Measurements from ENCODE around the gene SLC27A5.
"Not testable (repeated sequence)": the region's sequence is repeated elsewhere in the genome, so short reads cannot be mapped to it uniquely, and the experiment has no call there.

The SLC27A5 gene

DNA sequence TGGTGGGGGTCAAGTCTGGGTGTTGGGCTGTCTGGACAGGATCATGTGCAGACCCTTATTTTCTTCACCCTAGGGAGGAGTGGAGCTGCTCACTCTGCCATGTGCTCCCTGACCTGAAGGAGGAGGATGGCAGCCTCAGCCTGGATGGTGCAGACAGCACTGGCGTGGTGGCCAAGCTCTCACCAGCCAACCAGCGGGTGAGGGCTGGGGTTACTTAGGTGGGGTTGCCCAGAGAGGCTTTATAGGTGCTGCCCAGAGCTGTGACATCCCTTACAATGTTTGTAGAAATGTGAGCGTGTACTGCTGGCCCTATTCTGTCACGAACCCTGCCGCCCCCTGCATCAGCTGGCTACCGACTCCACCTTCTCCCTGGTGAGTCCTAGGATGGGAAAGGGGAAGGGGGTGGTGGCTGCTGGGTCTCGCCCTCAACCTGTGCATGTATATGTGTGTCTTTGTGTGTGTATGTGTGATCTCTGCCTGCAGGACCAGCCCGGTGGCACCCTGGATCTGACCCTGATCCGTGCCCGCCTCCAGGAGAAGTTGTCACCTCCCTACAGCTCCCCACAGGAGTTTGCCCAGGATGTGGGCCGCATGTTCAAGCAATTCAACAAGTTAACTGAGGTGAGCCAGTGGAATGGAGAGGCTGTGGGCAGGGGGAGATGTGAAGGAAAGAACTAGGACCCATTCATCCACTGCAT lies 38.0 kb upstream of the SLC27A5 start:
- no peak for DNase-seq

DNA sequence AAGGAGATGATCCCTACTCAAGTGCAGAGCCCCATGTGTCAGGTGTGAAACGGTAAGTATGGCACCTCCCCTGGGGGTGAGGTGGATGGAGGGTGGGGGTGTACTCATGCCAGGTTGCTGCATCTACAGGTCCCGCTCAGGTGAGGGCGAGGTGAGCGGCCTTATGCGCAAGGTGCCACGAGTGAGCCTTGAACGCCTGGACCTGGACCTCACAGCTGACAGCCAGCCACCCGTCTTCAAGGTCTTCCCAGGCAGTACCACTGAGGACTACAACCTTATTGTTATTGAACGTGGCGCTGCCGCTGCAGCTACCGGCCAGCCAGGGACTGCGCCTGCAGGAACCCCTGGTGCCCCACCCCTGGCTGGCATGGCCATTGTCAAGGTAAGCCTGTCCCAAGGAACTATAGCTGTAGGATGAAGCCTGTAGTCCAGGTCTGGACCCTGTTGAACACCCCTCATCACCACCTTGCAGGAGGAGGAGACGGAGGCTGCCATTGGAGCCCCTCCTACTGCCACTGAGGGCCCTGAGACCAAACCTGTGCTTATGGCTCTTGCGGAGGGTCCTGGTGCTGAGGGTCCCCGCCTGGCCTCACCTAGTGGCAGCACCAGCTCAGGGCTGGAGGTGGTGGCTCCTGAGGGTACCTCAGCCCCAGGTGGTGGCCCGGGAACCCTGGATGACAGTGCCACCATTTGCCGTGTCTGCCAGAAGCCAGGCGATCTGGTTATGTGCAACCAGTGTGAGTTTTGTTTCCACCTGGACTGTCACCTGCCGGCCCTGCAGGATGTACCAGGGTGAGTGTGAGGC lies 37.3 kb upstream of the SLC27A5 start:
- DNase-seq = no peak

DNA sequence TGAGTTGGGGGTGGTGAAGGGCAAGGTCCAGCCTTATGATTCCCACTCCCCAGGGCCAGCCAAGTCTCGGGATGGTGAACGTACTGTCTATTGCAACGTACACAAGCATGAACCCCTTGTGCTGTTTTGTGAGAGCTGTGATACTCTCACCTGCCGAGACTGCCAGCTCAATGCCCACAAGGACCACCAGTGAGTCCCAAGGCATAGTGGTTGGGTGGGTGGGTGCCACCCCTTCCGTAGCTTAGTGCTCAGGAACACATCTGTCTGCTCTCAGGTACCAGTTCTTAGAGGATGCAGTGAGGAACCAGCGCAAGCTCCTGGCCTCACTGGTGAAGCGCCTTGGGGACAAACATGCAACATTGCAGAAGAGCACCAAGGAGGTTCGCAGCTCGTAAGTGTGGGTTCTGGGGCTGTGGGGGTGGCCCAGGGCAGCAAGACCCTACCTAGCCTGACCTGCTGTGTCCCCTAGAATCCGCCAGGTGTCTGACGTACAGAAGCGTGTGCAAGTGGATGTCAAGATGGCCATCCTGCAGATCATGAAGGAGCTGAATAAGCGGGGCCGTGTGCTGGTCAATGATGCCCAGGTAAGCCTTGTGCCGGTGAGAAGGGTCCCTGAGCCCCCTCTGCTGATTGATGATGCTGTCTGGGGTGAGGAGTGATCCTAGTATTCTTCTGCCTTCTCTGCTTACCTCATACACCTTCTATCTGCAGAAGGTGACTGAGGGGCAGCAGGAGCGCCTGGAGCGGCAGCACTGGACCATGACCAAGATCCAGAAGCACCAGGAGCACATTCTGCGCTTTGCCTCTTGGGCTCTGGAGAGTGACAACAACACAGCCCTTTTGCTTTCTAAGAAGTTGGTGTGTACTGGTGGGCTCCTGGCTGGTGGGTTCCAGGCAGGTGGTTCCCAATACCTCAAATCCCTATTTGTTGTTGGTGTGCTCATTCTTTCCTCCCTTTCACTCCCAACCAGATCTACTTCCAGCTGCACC lies 35.8 kb upstream of the SLC27A5 start:
- no peak for DNase-seq

DNA sequence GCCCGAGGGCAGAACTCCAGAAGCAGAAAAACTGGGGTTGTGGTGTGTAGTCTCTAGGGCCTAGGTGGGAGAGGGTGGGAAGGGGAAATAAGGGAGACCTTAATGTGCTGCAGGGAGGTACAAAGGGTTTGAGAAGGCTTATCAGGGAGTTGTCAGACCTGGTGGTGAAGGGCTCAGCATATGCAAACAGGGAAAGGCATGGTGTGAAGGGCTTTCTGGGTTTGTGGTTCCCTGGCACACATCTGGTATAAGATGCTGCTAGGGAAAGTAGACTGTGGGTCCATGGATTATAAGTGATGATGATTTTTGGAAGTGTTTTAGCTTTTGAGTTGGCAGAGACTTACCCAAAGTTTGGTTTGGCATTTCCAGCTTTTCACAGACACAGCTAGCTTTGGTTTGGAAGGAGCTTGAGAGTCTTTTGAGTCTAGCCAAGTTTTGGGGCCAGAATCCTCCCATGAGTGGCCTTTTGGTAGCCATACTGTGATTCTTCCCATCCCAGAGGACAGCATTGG lies 34.3 kb upstream of the SLC27A5 start:
- DNase-seq = no peak

DNA sequence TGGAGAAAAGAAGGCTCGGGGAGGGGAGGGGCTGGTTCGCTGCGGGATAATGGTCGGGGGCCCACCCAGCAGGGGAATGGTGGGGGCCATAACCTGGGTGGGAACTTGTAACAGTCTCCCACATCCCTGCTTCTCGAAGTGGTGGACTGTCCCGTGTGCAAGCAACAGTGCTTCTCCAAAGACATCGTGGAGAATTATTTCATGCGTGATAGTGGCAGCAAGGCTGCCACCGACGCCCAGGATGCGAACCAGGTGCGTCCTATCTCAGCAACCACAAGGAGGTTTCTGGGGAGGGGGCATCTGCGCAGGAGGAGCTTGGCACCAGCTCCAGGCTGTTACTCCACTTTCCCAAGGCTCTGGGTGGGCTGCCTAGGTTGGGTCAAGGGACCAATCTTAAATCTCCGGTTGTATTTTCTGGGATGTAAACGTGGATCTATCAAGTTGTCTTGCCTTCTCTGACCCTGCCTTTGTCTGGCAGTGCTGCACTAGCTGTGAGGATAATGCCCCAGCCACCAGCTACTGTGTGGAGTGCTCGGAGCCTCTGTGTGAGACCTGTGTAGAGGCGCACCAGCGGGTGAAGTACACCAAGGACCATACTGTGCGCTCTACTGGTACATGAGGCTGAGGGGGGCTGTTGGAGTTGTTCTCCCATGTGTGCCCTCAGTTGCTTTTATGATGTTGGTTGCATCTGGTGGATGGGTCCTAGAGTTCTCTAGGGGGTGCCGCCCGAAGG lies 33.7 kb upstream of the SLC27A5 start:
- no peak for DNase-seq

DNA sequence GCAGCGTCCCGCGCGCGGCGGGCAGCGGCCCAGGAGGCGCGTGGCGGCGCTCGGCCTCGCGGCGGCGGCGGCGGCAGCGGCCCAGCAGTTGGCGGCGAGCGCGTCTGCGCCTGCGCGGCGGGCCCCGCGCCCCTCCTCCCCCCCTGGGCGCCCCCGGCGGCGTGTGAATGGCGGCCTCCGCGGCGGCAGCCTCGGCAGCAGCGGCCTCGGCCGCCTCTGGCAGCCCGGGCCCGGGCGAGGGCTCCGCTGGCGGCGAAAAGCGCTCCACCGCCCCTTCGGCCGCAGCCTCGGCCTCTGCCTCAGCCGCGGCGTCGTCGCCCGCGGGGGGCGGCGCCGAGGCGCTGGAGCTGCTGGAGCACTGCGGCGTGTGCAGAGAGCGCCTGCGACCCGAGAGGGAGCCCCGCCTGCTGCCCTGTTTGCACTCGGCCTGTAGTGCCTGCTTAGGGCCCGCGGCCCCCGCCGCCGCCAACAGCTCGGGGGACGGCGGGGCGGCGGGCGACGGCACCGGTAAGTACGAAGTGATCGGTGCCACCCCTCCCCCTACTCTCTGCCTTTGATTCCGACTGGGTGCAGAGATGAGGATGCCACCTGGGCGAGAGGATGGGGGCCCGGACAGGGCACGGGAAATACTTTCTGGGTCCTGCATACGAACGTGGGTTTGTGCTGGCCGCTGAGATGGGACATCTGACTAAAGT lies 32.9 kb upstream of the SLC27A5 start:
- no peak for DNase-seq

DNA sequence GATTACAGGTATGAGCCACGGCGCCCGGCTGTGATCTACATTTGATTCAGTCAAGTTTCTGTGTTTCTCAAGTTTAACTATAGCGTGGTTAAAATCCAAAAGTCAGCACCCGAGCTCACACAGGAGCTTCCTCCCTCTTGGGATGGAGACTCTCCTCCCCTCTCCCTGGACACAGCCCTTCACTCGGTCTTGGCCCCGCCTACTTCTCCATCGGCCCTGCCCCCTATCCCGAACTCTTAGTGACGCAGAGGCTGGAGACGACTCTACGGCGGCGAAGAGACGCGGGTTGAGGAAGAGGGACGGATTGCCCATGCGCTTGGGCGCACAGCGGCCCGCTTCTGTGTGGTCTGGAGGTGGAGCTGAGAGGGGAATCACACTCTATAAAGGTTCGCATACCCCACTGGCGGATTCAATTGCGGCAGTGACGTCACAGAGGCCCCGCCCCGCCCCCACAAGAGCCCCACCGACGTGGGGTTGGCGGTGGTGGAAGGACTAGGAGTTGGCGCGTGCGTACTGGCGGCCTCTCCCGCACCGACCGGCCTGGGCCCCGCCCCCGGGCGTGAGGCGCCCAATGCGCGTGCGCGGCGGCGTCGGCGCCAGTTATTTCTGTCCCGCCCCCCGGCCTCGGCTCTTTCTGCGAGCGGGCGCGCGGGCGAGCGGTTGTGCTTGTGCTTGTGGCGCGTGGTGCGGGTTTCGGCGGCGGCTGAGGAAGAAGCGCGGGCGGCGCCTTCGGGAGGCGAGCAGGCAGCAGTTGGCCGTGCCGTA lies 32.2 kb upstream of the SLC27A5 start, which contains the start of gene TRIM28:
TSS of gene TRIM28 (plus strand) at position 239 of the 765 bp plus-strand sequence. CDS start 694 bp downstream, outside the sequence.
- no peak for DNase-seq

DNA sequence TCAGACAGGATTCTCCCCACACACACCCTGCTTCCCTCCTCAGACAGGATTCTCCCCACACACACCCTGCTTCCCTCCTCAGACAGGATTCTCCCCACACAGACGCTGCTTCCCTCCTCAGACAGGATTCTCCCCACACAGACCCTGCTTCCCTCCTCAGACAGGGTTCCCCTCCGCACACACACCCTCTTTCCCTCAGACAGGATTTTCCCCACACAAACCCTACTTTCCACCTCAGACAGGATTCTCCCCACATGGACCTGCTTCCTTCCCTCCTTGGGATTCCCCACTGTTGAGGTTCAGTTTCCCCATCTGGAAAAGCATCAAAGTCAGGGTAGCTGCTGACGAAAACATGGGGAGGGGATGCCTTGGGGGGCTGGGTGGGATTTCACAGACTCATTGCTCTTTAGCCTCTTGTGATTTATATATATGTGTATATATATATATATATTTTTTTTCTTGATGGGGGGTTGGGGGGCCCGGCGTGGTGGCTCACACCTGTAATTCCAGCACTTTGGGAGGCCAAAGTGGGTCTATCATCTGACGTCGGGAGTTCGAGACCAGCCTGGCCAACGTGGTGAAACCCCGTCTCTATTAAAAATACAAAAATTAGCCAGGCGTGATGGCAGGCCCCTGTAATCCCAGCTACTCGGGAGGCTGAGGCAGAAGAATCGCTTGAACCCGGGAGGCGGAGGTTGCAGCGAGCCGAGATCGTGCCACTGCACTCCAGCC lies 31.0 kb upstream of the SLC27A5 start:
- not testable (repeated sequence) for DNase-seq

DNA sequence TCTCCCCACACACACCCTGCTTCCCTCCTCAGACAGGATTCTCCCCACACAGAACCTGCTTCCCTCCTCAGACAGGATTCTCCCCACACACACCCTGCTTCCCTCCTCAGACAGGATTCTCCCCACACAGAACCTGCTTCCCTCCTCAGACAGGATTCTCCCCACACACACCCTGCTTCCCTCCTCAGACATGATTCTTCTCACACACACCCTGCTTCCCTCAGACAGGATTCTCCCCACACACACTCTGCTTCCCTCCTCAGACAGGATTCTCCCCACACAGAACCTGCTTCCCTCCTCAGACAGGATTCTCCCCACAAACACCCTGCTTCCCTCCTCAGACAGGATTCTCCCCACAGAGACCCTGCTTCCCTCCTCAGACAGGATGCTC lies 27.4 kb upstream of the SLC27A5 start:
- not testable (repeated sequence) for DNase-seq

DNA sequence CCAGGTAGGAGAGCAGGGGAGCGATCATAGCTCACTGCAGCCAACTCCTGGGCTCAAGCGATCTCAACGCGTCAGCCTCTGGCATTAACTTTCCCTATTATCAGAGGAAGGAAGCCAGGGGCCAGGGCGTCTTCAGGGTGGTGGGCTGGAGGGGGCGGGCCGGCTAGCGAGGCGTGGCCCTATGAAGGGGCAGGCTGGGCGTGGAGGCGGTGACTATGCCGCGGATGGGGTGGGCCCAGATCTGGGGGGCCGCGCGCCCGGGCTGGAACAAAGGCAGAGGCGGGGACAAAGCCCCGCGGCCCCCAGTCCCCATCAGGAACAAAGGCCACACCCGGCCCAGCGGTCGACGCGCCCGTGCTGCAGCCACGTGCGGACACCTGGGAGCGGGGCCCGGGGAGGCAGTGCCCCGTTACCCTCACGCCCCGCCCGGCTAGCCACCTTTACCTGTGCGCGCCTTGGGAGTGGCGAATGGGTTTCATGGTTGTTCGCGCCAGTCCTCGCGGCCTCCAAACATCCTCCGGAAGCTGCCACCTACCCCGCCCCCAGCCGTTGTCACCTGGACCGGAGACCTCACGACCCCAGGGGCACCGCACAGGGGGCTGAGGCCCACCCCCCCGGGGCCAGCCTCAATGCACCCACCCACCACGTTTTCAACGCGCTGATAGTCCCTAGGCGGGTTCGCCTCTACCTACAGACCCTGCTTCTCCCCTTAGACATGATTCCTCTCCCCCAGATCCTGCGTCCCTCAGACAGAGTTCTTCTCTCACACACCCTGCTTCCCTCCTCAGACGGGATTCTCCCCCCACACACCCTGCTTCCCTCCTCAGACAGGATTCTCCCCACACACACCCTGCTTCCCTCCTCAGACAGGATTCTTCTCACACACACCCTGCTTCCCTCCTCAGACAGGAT lies 26.7 kb upstream of the SLC27A5 start:
- peak; percentile 99 for DNase-seq

DNA sequence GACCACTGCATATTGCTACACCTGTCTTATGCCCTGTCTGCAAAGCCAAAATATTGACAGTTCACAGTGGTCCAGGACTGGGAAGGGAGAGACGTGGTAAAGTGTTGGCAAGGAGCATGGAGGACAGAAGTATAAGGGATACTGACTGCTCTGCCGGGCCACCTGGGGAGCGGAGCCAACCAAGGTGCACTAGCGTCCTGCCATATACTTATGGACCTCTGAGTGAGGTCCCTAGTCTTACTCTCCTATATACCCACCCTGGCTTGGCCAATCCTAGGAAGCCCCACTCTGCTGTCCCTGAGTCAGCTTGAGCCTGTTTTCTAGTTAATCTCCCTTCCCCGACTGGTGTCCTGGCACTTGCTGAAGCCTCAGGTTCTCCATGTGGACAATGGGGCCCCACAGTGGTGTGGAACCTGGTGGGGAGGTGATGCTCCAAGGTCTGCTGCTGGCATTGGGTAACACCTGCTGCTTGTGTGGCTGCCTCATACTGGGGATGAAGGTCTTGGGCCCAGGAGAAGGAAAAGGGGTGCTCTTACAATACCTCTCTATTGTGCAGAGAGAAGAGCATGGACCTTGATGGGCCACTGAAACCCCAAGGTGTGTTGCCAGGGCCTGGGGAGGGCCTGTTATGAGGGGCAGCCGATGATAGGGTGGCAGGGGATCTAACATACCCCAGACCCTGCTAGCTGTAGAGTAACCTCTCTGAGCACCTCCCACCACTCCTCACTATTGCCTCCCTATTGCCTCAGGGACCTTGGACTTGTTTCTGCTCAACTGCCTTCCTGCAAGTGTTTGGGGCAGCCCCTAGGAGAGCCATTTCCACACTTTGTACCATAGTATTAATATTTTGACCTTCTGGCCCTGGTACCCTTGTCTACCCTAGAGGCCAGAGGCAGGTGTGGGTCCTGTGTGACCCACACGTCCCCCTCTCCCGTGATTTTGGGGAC lies 25.3 kb upstream of the SLC27A5 start:
- no peak for DNase-seq

DNA sequence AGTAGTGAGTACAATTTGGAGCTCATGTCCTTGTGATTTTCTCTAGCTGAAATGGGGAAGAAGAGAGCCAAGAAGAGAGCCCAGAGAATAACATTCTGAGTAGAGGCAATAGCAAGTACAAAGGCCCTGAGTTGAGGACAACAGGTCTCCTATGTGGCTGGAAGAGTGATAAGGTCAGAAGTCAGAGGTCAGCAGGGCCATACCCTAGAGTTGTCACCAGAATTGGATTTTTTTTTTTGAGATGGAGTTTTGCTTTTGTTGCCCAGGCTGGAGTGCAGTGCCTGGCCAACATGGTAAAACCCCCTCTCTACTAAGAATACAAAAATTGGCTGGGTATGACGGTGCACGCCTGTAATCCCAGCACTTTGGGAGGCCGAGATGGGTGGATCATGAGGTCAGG lies 24.1 kb upstream of the SLC27A5 start:
- DNase-seq = no peak

DNA sequence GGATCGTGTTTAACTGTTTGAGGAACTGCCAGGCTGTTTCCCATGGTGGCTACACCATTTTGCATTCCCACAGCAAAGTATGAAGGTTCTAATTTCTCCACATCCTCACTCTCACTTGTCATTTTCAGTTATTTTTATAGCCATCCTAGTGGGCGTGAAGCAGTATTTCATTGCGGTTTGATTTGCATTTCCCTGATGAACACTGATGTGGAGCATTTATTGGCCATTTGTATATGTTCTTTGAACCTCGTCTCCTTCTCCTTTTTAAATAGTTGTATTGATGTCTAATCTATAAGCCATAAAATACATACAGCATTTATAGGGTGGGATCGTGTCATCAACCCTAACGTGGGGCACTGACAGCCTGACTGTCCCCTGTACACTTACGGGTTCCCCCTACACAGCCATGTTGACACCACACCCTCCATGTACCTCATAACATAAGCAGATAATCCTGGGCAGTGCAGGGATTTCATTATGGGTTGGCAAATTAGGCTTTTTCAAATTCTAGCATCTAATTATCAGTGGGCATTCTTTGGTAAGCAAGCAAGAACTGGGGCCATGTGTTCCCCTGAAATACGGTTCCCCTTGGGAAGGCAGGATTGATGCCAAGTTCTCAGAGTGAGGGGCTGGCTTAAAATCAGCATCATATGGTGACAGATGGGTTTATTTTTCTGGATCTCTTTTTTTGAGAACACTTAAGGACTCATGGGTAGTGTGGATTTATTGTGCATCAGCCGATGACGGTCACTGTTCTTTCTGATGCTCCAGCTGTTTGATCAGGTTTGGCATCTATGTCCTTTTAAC lies 19.4 kb upstream of the SLC27A5 start:
- DNase-seq = no peak

DNA sequence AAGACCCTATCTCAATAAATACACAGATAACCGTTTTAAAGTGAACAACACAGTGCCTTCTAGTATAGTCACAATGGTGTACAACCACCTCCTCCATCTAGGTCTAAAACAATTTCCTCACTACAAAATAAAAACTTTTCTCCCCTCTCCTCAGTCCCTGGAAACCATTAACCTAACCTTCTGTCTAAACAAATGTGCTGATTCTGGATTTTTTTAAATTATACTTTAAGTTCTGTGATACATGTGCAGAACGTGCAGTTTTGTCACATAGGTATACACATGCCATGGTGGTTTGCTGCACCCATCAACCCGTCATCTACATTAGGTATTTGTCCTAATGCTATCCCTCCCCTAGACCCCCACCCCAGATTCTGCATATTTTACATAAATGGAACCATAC lies 17.6 kb upstream of the SLC27A5 start:
- DNase-seq = no peak

DNA sequence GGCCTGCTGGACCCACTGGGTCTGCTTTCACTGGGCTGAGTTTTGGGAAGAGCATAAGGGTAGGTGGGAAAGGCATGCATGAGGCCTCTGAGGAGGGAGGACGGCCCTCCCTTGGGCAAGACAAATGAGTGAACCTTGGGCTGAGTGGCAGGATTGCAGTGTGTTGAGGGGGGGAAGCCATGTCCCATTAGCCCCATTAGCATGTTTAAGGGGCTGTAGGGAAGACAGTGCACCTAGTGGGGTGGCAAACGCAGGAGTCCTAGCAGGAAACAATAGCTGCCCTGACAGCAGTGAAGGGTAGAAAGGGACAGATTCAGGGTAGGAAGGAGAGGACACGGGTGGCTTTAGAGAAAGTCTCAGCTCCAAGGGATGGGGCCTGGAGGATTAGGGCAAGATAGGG lies 10.9 kb upstream of the SLC27A5 start:
- no peak for DNase-seq

DNA sequence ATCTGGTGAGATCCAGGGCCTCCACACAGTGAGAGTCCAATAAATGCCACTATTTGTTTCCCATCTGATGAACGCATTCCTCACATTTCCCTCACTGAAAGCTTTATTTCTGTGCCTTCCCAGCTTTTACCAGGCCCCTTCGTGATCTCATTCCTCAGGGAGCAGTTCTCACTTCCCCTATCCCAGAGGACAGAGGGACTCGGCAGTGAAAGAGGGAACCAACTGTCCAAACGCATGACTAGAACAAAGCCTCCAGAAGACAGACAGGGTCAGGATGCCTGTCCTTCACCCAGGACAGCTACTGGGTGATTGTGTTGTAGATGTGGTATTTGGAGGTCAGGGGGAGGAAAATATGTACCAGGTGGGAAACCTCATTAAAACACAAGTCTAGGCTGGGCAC lies 9.9 kb upstream of the SLC27A5 start:
- no peak for DNase-seq

DNA sequence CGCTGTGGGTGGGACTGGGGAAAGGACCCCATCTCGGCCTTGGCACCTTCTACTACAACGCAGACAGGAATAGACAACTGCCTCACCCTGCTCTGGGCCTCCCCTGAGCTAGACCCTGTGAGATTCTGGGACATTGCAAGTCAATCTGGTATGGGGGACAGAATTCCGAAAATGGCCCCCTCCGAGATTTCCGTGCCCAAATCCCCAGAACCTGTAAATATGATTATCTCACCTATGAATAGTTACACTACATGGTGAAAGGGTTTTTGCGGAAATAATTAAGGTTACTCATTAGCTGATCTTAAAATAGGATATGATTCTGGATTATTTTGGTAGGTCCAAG lies 8.4 kb upstream of the SLC27A5 start:
- DNase-seq = no peak
